Endothelial cell of umbilical vein (primary cell): ENCODE results near the gene NDUFA8.

Experiments used
- CTCF ChIP-seq, 2 donors: IDR thresholded peaks; 1 replicate in 1 of 2; 2 replicates in 1 of 2; pipeline ENCODE4 v1.5.1; 2011; ENCODE audit warnings: low read length in 2 of 2, mild to moderate bottlenecking in 2 of 2, moderate library complexity in 2 of 2, control low read depth in 1 of 2, inconsistent platforms in 1 of 2, low read depth in 1 of 2; ENCODE audit not compliant: insufficient read depth in 1 of 2; ENCODE audit errors: extremely low read depth in 1 of 2
- EZH2 ChIP-seq: IDR thresholded peaks from 2 replicates; pipeline ENCODE4 v1.6.1; 2012; ENCODE audit warnings: borderline replicate concordance, low read depth, mild to moderate bottlenecking, moderate library complexity, low read length, inconsistent platforms; ENCODE audit not compliant: severe bottlenecking
- JUN ChIP-seq: IDR thresholded peaks from 2 replicates; pipeline ENCODE4 v1.6.1; 2011; ENCODE audit warnings: borderline replicate concordance, low read depth; ENCODE audit not compliant: insufficient read length, insufficient read depth
- MYC ChIP-seq: IDR thresholded peaks from one replicate; pipeline ENCODE4 v1.6.1; 2011; ENCODE audit warnings: mild to moderate bottlenecking, low read depth, low read length
- POLR2A ChIP-seq: IDR thresholded peaks from 2 replicates; pipeline ENCODE4 v1.6.1; 2012; ENCODE audit warnings: low read depth, mild to moderate bottlenecking, control low read depth, low read length
- POLR2AphosphoS5 ChIP-seq: IDR thresholded peaks from 2 replicates; pipeline ENCODE4 v1.6.1; 2012; ENCODE audit warnings: low read depth, mild to moderate bottlenecking, control low read depth, low read length, moderate library complexity; ENCODE audit not compliant: insufficient read depth

- TF ChIP-seq POLR2AphosphoS5 (no peak), CTCF (IDR thresholded peaks at IDR 0.05; ENCODE audit: extremely low read depth in 1 of 2, insufficient read depth in 1 of 2, low read depth in 1 of 2, low read length in 2 of 2) (no peak), POLR2A (no peak), EZH2 (no peak), JUN (no peak), MYC (no peak)
Observed at GRCh38 chr9:122119721-122120120, 39.9 kb downstream of the NDUFA8 start.
